GM21529 (cell line): ENCODE results near the gene INAFM1.

Experiments
- ATAC-seq: cut with Tn5 transposase; IDR thresholded peaks from one replicate; pipeline ENCODE4 v1.9.1; 2021; ENCODE audit not compliant: unreplicated experiment

The INAFM1 gene

GRCh38 chr19:47274071-47274890, at the start of gene INAFM1:
INAFM1 (plus strand) TSS chr19:47274885; CDS start chr19:47274920, 35 bp downstream.
- peak; percentile 45 for ATAC-seq

DNA sequence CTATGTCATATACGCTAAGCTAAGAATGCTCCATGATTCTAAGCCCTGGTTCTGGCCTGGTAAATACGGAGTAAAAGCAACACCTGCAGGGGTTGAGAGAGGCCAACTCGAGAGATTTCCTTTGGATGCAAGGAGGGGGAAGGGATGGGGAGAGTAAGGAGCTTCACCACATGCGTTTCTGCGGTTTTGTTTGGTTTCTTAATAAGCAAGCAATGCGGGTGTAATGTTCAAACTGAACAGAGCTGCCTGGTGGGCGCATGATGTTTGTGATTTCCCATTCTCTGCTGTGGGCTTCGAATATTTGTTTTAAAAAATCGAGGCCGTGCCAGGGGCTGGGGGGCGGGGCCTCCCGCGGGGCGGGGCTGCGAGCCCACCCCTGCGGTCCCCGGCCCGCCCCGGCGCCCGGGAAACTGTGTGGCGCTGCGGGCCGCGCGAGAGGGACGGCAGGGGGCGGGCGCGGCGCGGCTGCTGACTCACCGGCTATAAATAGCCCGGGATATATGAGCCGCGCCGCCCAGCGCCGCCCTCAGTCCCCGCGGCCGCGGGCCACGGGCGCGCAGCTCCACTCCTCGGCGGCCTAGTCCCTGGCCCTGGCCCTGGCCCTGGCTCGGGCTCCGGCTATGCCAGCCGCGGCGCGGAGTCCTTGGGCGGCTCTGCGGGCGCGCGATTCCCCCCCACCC, 48.8 kb upstream of the INAFM1 start:
- peak; percentile 37 for ATAC-seq

GRCh38 chr19:47226426-47227351, 48.0 kb upstream of the INAFM1 start:
- ATAC-seq = peak; percentile 33

DNA sequence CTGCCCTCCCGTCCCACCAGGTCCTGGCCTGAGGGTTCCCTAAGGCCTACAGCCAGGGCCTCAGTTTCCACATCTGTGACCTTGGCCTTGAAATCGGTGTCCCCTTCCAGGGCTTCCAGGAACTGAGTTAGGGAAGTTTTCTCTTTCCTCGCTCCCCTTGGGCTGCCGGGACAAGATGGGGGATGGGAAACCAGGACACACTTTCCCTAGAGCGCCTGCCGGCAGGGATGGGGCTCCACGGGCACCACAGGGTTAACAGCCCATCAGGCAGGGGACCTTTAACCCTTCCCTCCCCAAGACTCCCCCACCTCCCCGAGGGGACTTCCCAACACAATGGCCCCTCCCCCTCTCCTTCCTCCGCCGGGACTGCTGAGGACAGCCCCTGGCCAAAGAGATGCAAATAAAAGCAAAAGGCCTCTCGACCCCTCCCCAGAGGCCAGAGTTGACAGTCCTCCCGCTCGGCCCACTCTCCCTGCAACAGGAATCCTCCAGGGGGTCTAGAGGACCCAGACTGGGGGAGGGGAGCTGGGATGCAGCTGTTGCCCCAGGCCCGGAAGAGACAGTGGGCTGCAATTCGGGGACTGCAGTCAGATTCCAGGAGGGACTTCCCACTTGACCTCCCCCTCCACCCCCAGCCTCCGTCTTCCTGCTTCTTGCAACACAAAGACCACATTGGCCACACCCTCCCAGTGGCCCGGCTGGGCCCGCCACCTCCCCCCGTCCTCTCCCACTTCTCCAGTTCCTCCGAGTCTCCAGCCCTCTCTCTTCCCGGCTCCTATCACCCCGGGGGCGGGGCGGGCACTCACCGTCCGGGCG, 47.1 kb upstream of the INAFM1 start:
- no peak for ATAC-seq

DNA sequence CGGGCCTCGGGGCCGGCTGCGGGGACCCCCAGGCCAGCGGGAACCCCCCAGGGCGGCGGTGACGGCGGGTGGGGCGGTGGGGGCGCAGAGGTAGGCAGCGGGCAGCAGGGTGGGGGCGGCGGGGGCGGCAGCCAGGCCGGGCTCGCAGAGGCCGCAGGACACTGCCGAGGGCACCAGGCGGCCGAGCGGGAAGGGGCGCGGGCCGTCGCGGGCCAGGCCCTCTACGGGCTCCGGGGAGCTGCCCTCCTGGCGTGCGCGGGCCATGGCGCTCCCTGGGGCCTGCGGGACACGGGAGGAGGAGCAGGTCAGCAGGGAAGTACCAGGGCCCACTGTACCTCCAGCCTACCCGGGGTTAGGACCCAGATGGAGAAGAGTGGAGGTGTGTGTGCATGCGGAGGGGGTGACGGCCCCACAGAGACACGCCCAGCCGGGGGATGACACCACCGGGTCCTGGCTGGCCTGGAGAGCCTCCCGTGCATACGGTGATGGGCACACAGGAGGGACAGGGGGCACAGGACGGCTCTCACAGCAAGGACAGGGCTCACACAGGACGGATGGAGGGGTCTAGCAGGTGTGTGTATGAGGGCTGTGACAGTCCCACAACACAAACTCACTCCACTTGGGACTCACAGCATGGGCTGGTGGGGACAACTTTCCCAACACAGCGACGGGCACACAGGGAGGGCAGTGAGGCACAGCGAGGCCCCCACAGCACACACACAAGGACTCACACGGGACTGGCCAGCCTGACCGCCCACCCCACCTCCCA, 46.3 kb upstream of the INAFM1 start:
- ATAC-seq = no peak

DNA sequence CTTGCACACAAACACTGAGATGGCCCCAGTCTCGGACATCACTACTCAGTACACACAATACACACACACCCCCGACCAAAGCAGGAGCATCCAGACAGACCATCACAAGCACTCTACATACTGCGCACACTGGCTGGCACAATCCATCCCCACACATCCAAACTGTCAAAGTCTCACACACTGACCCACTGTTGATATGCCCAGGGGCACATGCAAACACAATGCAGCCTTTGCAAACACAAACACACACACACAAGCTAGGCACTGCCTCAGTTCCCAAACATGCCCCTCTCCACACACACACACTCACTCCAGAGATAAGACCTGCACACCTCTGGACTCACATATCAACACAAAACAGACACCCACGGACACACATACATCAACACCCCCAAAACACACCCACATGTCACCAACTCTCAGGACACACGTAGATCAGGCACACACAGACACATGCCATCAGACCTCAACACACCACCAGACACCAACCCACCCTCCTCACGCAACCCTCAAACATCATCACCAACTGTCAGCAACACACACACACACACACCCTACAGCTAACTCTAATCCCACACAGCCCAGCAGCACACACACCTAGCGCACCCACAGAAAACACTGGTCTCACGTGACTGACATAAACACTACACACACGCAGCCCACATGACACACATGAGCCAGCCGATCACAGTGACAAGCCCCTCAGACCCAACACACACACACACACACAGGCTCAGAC, 45.6 kb upstream of the INAFM1 start:
- ATAC-seq = no peak

- ATAC-seq = no peak
These were observed 45.0 kb upstream of the INAFM1 start for GRCh38 chr19:47229676-47230053.

GRCh38 chr19:47230054-47230920, 44.4 kb upstream of the INAFM1 start:
- ATAC-seq = no peak

DNA sequence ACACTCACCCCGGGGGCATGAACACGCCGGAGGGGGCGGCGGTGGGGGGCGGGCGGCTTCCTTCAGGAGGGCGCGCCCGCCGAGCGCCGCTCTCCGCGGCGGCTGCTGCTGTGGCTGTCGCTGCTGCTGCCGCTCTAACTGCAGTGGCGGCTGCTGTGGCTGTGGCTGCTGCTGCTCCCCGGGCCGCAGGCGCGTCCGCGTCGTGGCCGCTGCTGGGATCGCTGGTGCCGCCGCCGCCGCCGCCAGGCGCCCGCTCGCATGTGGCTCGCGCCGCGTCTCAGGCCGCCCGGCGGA, 43.8 kb upstream of the INAFM1 start, which contains the start of gene BBC3:
Gene BBC3 (minus strand): TSS at position 279 of the 294 bp plus-strand sequence. CDS start 2,768 bp downstream, outside the sequence.
- ATAC-seq = peak; percentile 1

DNA sequence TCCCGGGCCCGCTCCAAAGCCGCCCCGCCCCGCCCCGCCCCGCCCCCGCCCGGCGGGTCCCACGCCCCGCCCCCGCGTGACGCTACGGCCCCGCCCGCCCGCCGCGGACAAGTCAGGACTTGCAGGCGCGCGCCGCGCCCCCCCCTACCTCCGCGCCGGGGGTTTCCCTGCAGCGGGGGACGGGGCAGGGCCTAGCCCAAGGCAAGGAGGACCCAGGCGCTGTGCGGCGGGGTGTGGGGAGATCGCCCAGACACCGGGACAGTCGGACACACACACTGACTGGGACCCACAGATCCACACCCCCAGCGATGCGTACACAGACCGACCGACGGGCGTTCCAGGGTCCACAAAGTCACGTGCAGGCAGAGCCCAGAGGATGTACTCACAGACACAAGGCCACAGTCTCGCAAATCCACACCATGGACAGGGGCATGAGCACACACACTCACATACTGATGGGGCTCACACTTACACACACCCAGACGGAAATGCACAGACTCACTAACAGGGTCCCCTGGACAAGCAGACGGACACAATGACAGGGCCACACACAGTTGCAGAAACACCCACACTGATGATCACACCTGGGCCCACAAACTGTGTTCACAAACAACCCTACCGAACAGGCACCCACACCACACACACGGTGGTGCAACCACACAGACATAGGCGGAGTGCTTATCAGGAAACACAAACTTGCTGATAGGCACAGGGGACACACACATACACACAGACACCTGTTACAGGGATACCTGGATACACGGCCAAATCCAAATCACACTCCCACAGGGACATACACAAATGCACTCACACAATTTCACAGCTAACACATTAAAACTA, 43.2 kb upstream of the INAFM1 start:
- ATAC-seq = peak; percentile 34

DNA sequence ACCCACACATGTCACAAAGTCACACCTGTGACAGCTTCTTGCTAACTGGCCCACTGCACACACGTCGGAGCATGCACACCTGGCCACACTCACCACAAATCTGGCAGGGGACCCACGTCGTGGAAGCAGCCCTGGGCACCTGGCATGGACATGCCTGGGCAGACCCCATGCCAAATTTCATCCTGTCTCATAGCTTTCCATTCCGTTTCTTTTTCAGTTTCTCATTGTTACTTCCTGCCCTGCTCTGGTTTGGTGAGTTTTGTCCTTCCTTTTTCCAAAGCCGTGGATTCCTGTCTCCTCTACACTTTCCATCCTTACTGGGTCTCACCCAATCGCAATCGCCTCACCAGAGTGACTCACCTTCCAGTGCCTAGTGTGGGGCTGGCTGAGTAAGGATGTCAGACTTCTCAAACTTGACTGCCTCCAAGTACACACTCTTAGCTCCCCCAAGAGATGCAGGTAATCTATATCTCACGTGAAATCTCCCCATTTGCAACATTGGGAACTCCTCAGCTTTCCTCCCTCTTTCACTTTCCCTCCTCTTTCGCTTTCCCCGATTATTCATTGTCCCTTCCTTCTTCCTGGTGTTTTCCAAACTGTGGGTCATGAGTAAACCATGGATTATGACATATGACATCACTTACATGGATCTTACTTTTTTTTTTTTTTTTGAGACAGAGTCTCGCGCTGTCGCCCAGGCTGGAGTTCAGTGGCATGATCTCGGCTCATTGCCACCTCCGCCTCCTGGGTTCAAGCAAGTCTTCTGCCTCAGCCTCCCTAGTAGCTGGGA, 42.1 kb upstream of the INAFM1 start:
- ATAC-seq = no peak

DNA sequence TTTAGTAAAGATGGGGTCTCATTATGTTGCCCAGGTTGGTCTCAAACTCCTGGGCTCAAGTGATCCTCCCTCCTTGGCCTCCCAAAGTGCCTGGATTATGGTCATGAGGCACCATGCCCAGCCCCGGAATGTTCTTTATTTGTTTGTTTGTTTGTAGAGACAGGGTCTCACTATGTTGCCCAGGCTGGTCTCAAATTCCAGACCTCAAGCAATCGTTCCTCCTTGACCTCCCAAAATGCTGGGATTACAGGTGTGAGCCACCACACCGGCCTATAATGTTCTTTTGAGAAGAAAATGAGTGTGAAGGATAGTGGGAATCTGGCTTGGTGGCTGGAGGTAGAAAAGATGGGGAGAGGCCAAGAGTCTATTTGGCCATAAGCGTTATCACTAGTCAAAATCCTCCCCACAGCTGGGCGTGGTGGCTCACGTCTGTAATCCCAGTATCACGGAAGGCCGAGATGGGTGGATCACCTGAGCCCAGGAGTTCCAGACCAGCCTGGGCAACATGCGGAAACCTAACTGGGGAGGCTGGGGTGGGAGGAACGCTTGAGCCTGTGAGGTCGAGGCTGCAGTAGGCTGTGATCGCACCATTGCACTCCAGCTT, 38.5 kb upstream of the INAFM1 start:
- ATAC-seq = no peak

DNA sequence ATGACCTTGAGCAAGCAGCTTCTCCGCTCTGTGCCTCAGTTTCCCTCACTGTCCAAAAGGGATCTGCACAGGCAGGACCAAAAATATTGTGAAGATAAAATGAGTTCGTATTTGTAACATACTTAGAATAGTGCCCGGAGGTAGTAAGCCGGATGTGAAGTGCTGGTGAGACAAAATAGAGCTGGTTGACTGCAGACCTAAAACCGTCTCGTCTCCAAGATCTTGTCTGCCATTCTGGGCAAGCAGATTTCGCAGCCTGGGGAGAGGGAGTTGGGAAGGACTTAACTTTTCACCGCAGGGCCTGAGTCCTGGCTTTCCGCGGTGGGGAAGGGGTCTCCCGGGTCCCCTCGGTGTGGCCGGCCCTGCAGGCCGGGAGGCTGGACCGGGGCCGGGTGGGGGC, 35.5 kb upstream of the INAFM1 start:
- ATAC-seq = no peak

- no peak for ATAC-seq
These were observed 34.9 kb upstream of the INAFM1 start for GRCh38 chr19:47239610-47240296.

- no peak for ATAC-seq
These were observed 34.1 kb upstream of the INAFM1 start for GRCh38 chr19:47240556-47240955.
